ENCODE data around the gene HOXA7. TPM values are rescaled to one million over a fixed set of nuclear protein-coding genes. Genes with fewer than 3 reads are reported as not detected.

Gene HOXA7
- total and polyA plus RNA-seq, 2 experiments from 2014 or later: 0.24 TPM; not detected in 1

DNA sequence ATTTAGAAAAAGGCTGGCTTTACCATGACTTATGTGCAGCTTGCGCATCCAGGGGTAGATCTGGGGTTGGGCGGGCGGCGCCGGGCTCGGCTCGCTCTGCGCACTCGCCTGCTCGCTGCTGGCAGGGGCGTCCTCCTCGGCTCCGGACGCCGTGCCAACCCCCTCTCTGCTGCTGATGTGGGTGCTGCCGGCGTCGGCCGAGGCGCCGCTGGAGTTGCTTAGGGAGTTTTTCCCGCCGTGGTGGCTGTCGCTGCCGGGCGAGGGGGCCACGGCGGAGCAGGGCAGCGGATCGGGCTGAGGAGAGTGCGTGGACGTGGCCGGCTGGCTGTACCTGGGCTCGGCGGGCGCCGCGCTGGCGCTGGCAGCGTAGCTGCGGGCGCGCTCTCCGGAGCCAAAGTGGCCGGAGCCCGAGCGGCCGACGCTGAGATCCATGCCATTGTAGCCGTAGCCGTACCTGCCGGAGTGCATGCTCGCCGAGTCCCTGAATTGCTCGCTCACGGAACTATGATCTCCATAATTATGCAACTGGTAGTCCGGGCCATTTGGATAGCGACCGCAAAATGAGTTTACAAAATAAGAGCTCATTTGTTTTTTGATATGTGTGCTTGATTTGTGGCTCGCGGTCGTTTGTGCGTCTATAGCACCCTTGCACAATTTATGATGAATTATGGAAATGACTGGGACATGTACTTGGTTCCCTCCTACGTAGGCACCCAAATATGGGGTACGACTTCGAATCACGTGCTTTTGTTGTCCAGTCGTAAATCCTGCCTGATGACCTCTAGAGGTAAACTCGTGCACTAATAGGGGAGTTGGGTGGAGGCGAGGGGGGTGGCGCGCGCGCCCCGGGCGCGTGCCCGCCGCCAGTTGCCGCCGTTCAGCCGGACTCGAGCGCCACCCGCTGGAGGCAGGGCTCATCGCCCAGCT, 13.2 kb downstream of the HOXA7 start, which contains the start of gene HOXA5:
Gene HOXA5 (minus strand): TSS at position 659 of the 927 bp plus-strand sequence. CDS start 74 bp downstream, at position 585.
- TF ChIP-seq STAT1 (IDR thresholded peaks at IDR 0.05; ENCODE audit: unreplicated experiment) (no peak), EZH2 (IDR thresholded peaks at IDR 0.05; ENCODE audit: low read depth, unreplicated experiment) (peak; percentile 79), EZH2phosphoT487 (IDR thresholded peaks at IDR 0.05; ENCODE audit: unreplicated experiment) (peak; percentile 68), ZNF114 (CRISPR knock-in tag; IDR thresholded peaks at IDR 0.05) (no peak), CREB1 (CRISPR knock-in tag; IDR thresholded peaks at IDR 0.05; ENCODE audit: low read depth) (peak; percentile 53), JUNB (IDR thresholded peaks at IDR 0.05; ENCODE audit: unreplicated experiment) (no peak), ZNF331 (CRISPR knock-in tag; IDR thresholded peaks at IDR 0.05; ENCODE audit: low read depth) (no peak), NANOG (IDR thresholded peaks at IDR 0.05; ENCODE audit: borderline replicate concordance) (no peak), POLR2AphosphoS5 (IDR thresholded peaks at IDR 0.05; ENCODE audit: low read depth) (no peak)
- TF ChIP-seq, protein P1, sequence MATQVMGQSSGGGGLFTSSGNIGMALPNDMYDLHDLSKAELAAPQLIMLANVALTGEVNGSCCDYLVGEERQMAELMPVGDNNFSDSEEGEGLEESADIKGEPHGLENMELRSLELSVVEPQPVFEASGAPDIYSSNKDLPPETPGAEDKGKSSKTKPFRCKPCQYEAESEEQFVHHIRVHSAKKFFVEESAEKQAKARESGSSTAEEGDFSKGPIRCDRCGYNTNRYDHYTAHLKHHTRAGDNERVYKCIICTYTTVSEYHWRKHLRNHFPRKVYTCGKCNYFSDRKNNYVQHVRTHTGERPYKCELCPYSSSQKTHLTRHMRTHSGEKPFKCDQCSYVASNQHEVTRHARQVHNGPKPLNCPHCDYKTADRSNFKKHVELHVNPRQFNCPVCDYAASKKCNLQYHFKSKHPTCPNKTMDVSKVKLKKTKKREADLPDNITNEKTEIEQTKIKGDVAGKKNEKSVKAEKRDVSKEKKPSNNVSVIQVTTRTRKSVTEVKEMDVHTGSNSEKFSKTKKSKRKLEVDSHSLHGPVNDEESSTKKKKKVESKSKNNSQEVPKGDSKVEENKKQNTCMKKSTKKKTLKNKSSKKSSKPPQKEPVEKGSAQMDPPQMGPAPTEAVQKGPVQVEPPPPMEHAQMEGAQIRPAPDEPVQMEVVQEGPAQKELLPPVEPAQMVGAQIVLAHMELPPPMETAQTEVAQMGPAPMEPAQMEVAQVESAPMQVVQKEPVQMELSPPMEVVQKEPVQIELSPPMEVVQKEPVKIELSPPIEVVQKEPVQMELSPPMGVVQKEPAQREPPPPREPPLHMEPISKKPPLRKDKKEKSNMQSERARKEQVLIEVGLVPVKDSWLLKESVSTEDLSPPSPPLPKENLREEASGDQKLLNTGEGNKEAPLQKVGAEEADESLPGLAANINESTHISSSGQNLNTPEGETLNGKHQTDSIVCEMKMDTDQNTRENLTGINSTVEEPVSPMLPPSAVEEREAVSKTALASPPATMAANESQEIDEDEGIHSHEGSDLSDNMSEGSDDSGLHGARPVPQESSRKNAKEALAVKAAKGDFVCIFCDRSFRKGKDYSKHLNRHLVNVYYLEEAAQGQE (IDR thresholded peaks at IDR 0.05; ENCODE audit: unreplicated experiment): no peak
- TF ChIP-seq, protein P2, sequence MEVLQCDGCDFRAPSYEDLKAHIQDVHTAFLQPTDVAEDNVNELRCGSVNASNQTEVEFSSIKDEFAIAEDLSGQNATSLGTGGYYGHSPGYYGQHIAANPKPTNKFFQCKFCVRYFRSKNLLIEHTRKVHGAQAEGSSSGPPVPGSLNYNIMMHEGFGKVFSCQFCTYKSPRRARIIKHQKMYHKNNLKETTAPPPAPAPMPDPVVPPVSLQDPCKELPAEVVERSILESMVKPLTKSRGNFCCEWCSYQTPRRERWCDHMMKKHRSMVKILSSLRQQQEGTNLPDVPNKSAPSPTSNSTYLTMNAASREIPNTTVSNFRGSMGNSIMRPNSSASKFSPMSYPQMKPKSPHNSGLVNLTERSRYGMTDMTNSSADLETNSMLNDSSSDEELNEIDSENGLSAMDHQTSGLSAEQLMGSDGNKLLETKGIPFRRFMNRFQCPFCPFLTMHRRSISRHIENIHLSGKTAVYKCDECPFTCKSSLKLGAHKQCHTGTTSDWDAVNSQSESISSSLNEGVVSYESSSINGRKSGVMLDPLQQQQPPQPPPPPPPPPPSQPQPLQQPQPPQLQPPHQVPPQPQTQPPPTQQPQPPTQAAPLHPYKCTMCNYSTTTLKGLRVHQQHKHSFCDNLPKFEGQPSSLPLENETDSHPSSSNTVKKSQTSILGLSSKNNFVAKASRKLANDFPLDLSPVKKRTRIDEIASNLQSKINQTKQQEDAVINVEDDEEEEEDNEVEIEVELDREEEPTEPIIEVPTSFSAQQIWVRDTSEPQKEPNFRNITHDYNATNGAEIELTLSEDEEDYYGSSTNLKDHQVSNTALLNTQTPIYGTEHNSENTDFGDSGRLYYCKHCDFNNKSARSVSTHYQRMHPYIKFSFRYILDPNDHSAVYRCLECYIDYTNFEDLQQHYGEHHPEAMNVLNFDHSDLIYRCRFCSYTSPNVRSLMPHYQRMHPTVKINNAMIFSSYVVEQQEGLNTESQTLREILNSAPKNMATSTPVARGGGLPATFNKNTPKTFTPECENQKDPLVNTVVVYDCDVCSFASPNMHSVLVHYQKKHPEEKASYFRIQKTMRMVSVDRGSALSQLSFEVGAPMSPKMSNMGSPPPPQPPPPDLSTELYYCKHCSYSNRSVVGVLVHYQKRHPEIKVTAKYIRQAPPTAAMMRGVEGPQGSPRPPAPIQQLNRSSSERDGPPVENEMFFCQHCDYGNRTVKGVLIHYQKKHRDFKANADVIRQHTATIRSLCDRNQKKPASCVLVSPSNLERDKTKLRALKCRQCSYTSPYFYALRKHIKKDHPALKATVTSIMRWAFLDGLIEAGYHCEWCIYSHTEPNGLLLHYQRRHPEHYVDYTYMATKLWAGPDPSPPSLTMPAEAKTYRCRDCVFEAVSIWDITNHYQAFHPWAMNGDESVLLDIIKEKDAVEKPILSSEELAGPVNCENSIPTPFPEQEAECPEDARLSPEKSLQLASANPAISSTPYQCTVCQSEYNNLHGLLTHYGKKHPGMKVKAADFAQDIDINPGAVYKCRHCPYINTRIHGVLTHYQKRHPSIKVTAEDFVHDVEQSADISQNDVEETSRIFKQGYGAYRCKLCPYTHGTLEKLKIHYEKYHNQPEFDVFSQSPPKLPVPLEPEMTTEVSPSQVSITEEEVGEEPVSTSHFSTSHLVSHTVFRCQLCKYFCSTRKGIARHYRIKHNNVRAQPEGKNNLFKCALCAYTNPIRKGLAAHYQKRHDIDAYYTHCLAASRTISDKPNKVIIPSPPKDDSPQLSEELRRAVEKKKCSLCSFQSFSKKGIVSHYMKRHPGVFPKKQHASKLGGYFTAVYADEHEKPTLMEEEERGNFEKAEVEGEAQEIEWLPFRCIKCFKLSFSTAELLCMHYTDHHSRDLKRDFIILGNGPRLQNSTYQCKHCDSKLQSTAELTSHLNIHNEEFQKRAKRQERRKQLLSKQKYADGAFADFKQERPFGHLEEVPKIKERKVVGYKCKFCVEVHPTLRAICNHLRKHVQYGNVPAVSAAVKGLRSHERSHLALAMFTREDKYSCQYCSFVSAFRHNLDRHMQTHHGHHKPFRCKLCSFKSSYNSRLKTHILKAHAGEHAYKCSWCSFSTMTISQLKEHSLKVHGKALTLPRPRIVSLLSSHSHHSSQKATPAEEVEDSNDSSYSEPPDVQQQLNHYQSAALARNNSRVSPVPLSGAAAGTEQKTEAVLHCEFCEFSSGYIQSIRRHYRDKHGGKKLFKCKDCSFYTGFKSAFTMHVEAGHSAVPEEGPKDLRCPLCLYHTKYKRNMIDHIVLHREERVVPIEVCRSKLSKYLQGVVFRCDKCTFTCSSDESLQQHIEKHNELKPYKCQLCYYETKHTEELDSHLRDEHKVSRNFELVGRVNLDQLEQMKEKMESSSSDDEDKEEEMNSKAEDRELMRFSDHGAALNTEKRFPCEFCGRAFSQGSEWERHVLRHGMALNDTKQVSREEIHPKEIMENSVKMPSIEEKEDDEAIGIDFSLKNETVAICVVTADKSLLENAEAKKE (CRISPR knock-in tag; IDR thresholded peaks at IDR 0.05): no peak
- TF ChIP-seq, protein P3, sequence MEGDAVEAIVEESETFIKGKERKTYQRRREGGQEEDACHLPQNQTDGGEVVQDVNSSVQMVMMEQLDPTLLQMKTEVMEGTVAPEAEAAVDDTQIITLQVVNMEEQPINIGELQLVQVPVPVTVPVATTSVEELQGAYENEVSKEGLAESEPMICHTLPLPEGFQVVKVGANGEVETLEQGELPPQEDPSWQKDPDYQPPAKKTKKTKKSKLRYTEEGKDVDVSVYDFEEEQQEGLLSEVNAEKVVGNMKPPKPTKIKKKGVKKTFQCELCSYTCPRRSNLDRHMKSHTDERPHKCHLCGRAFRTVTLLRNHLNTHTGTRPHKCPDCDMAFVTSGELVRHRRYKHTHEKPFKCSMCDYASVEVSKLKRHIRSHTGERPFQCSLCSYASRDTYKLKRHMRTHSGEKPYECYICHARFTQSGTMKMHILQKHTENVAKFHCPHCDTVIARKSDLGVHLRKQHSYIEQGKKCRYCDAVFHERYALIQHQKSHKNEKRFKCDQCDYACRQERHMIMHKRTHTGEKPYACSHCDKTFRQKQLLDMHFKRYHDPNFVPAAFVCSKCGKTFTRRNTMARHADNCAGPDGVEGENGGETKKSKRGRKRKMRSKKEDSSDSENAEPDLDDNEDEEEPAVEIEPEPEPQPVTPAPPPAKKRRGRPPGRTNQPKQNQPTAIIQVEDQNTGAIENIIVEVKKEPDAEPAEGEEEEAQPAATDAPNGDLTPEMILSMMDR (conservative IDR thresholded peaks at IDR 0.05; ENCODE audit: low read depth in 2 of 2): peak; percentile 85 to 89
- TF ChIP-seq, protein P4, sequence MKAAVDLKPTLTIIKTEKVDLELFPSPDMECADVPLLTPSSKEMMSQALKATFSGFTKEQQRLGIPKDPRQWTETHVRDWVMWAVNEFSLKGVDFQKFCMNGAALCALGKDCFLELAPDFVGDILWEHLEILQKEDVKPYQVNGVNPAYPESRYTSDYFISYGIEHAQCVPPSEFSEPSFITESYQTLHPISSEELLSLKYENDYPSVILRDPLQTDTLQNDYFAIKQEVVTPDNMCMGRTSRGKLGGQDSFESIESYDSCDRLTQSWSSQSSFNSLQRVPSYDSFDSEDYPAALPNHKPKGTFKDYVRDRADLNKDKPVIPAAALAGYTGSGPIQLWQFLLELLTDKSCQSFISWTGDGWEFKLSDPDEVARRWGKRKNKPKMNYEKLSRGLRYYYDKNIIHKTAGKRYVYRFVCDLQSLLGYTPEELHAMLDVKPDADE (IDR thresholded peaks at IDR 0.05): no peak
- Mint-ChIP-seq H3K27ac (no peak within 1 kb of the TSS), H3K4me1 (peaks cover 24% of the 10 kb centered on the region), H3K9me3 (peaks cover 26% of the 10 kb centered on the region), H3K36me3 (ENCODE audit: low read depth) (no peaks in the 10 kb centered on the region; the same call in 2 of the 3 replicates), H3K27me3 (ENCODE audit: insufficient read depth, low read depth, poor library complexity) (peaks cover 100% of the 10 kb centered on the region), H3K4me3 (peak within 1 kb of the TSS; percentile 63)
- H3K79me2 ChIP-seq (replicated peaks; ENCODE audit: insufficient read depth): no peaks in the 10 kb centered on the region
- peak within 1 kb of the TSS; percentile 93 for H3K4me2 ChIP-seq
- H3F3A ChIP-seq (replicated peaks; ENCODE audit: low read depth): peaks cover 42% of the 10 kb centered on the region
- peak; percentile 91 for DNase-seq (ENCODE audit: low spot score)
- H3K9me2 ChIP-seq (ENCODE audit: insufficient read depth): no peaks in the 10 kb centered on the region
- peak within 1 kb of the TSS; percentile 60 for H3K4me3 ChIP-seq
- H4K20me1 ChIP-seq (replicated peaks; ENCODE audit: insufficient read depth): peaks cover 44% of the 10 kb centered on the region
- no peaks in the 10 kb centered on the region for H3K36me3 ChIP-seq (ENCODE audit: insufficient read depth)
- no peak within 1 kb of the TSS for H3K27ac ChIP-seq (ENCODE audit: low read depth)
- H3K4me1 ChIP-seq (ENCODE audit: insufficient read depth): peaks cover 40% of the 10 kb centered on the region
- H3K27me3 ChIP-seq (ENCODE audit: insufficient read depth): peaks cover 100% of the 10 kb centered on the region
- H2AFZ ChIP-seq: peak within 1 kb of the TSS; percentile 67; the same call in 1 of the 2 replicates
- peak; percentile 36 for ATAC-seq

All from GM23338 (cell line).